ENCODE data around the gene STX1B.

Gene STX1B

GRCh38 chr16:31009120-31009519, 1.3 kb downstream of the STX1B start:
- TF ChIP-seq ZFX (IDR thresholded peaks at IDR 0.05) (no peak), CTCF (conservative IDR thresholded peaks at IDR 0.05) (no peak)

GRCh38 chr16:31008551-31008950, 1.9 kb downstream of the STX1B start:
- no peak overlapping the region for H3K27ac ChIP-seq
- TF ChIP-seq ZFX (IDR thresholded peaks at IDR 0.05) (no peak), CTCF (conservative IDR thresholded peaks at IDR 0.05) (no peak)

More at GRCh38 chr16:31009120-31009519, 1.3 kb downstream of the STX1B start:
- H3K27ac ChIP-seq = no peak overlapping the region

GRCh38 chr16:31008149-31008548, 2.3 kb downstream of the STX1B start:
- H3K27ac ChIP-seq = no peak overlapping the region
- TF ChIP-seq ZFX (IDR thresholded peaks at IDR 0.05) (no peak), CTCF (conservative IDR thresholded peaks at IDR 0.05) (no peak)

- no peak overlapping the region for H3K27ac ChIP-seq
- TF ChIP-seq CTCF (conservative IDR thresholded peaks at IDR 0.05) (no peak), ZFX (IDR thresholded peaks at IDR 0.05) (no peak)
Observed at GRCh38 chr16:31007684-31008083, 2.8 kb downstream of the STX1B start.

- no peak for TF ChIP-seq CTCF (conservative IDR thresholded peaks at IDR 0.05)
- TF ChIP-seq ZFX (IDR thresholded peaks at IDR 0.05) = no peak
- no peak overlapping the region for H3K27ac ChIP-seq
Observed at GRCh38 chr16:31006589-31006988, 3.8 kb downstream of the STX1B start.

- TF ChIP-seq CTCF (conservative IDR thresholded peaks at IDR 0.05) (no peak), ZFX (IDR thresholded peaks at IDR 0.05) (no peak)
- H3K27ac ChIP-seq = no peak overlapping the region
Observed at GRCh38 chr16:31006086-31006385, 4.4 kb downstream of the STX1B start.

GRCh38 chr16:31005350-31006085, 4.9 kb downstream of the STX1B start:
- no peak overlapping the region for H3K27ac ChIP-seq
- TF ChIP-seq ZFX (IDR thresholded peaks at IDR 0.05) (no peak), CTCF (conservative IDR thresholded peaks at IDR 0.05) (no peak)

All from C4-2B (cell line).